ENCODE results near the gene PRUNE2.

The PRUNE2 gene

GRCh38 chr9:76882686-76883085 is 23.2 kb downstream of the PRUNE2 start:
- Histone ChIP-seq H3K27ac (ENCODE audit: low read depth, low read length) (no peak overlapping the region), H3K79me2 (ENCODE audit: control insufficient read depth, low read length) (no peaks in the 10 kb centered on the region), H3K9me3 (ENCODE audit: control insufficient read depth, insufficient read depth, low read length) (no peaks in the 10 kb centered on the region), H4K20me1 (ENCODE audit: control insufficient read depth, insufficient read depth, low read depth, low read length) (no peaks in the 10 kb centered on the region), H3K36me3 (ENCODE audit: control insufficient read depth, low read length) (no peaks in the 10 kb centered on the region), H3K9me2 (replicated peaks; ENCODE audit: control insufficient read depth, low read length) (no peaks in the 10 kb centered on the region), H3K27me3 (ENCODE audit: control insufficient read depth, low read length) (no peaks in the 10 kb centered on the region), H3F3A (ENCODE audit: control insufficient read depth, insufficient read depth) (no peaks in the 10 kb centered on the region), H3K4me2 (ENCODE audit: low read length) (no peak overlapping the region), H3K4me1 (ENCODE audit: control insufficient read depth, low read length) (peaks cover 10% of the 10 kb centered on the region), H3K4me3 (ENCODE audit: low read length) (no peak overlapping the region)
- TF ChIP-seq CTCF (IDR thresholded peaks at IDR 0.05; ENCODE audit: low read depth, low read length, poor library complexity, severe bottlenecking) = no peak
- no peak for TF ChIP-seq EZH2phosphoT487 (IDR thresholded peaks at IDR 0.05; ENCODE audit: borderline replicate concordance, low read length)

- no peaks in the 10 kb centered on the region for H3K9me2 ChIP-seq (replicated peaks; ENCODE audit: control insufficient read depth, low read length)
- no peaks in the 10 kb centered on the region for H4K20me1 ChIP-seq (ENCODE audit: control insufficient read depth, insufficient read depth, low read depth, low read length)
- no peaks in the 10 kb centered on the region for H3K36me3 ChIP-seq (ENCODE audit: control insufficient read depth, low read length)
- H3K4me2 ChIP-seq (ENCODE audit: low read length) = no peak overlapping the region
- no peak overlapping the region for H3K27ac ChIP-seq (ENCODE audit: low read depth, low read length)
- H3F3A ChIP-seq (ENCODE audit: control insufficient read depth, insufficient read depth) = no peaks in the 10 kb centered on the region
- H3K9me3 ChIP-seq (ENCODE audit: control insufficient read depth, insufficient read depth, low read length) = no peaks in the 10 kb centered on the region
- TF ChIP-seq EZH2phosphoT487 (IDR thresholded peaks at IDR 0.05; ENCODE audit: borderline replicate concordance, low read length) (no peak), CTCF (IDR thresholded peaks at IDR 0.05; ENCODE audit: low read depth, low read length, poor library complexity, severe bottlenecking) (no peak)
- H3K27me3 ChIP-seq (ENCODE audit: control insufficient read depth, low read length) = no peaks in the 10 kb centered on the region
- H3K4me3 ChIP-seq (ENCODE audit: low read length) = no peak overlapping the region
- H3K79me2 ChIP-seq (ENCODE audit: control insufficient read depth, low read length) = no peaks in the 10 kb centered on the region
- peaks cover 10% of the 10 kb centered on the region for H3K4me1 ChIP-seq (ENCODE audit: control insufficient read depth, low read length)
These were observed 25.7 kb downstream of the PRUNE2 start for GRCh38 chr9:76880210-76880609.

GRCh38 chr9:76878933-76879332 is 27.0 kb downstream of the PRUNE2 start:
- no peak overlapping the region for H3K4me3 ChIP-seq (ENCODE audit: low read length)
- no peaks in the 10 kb centered on the region for H3K9me3 ChIP-seq (ENCODE audit: control insufficient read depth, insufficient read depth, low read length)
- H3K27me3 ChIP-seq (ENCODE audit: control insufficient read depth, low read length) = no peaks in the 10 kb centered on the region
- no peaks in the 10 kb centered on the region for H3K9me2 ChIP-seq (replicated peaks; ENCODE audit: control insufficient read depth, low read length)
- no peak overlapping the region for H3K4me2 ChIP-seq (ENCODE audit: low read length)
- no peaks in the 10 kb centered on the region for H3K79me2 ChIP-seq (ENCODE audit: control insufficient read depth, low read length)
- no peak overlapping the region for H3K27ac ChIP-seq (ENCODE audit: low read depth, low read length)
- peaks cover 10% of the 10 kb centered on the region for H3K4me1 ChIP-seq (ENCODE audit: control insufficient read depth, low read length)
- H4K20me1 ChIP-seq (ENCODE audit: control insufficient read depth, insufficient read depth, low read depth, low read length) = no peaks in the 10 kb centered on the region
- no peak for TF ChIP-seq EZH2phosphoT487 (IDR thresholded peaks at IDR 0.05; ENCODE audit: borderline replicate concordance, low read length)
- no peak for TF ChIP-seq CTCF (IDR thresholded peaks at IDR 0.05; ENCODE audit: low read depth, low read length, poor library complexity, severe bottlenecking)
- H3F3A ChIP-seq (ENCODE audit: control insufficient read depth, insufficient read depth) = no peaks in the 10 kb centered on the region
- H3K36me3 ChIP-seq (ENCODE audit: control insufficient read depth, low read length) = no peaks in the 10 kb centered on the region

- Histone ChIP-seq H3K27me3 (ENCODE audit: control insufficient read depth, low read length) (no peaks in the 10 kb centered on the region), H3K4me1 (ENCODE audit: control insufficient read depth, low read length) (peaks cover 8% of the 10 kb centered on the region), H4K20me1 (ENCODE audit: control insufficient read depth, insufficient read depth, low read depth, low read length) (no peaks in the 10 kb centered on the region), H3K79me2 (ENCODE audit: control insufficient read depth, low read length) (no peaks in the 10 kb centered on the region), H3K27ac (ENCODE audit: low read depth, low read length) (no peak overlapping the region), H3K36me3 (ENCODE audit: control insufficient read depth, low read length) (no peaks in the 10 kb centered on the region), H3K9me2 (replicated peaks; ENCODE audit: control insufficient read depth, low read length) (no peaks in the 10 kb centered on the region), H3K4me3 (ENCODE audit: low read length) (no peak overlapping the region), H3K4me2 (ENCODE audit: low read length) (no peak overlapping the region), H3K9me3 (ENCODE audit: control insufficient read depth, insufficient read depth, low read length) (no peaks in the 10 kb centered on the region), H3F3A (ENCODE audit: control insufficient read depth, insufficient read depth) (no peaks in the 10 kb centered on the region)
- TF ChIP-seq CTCF (IDR thresholded peaks at IDR 0.05; ENCODE audit: low read depth, low read length, poor library complexity, severe bottlenecking) (no peak), EZH2phosphoT487 (IDR thresholded peaks at IDR 0.05; ENCODE audit: borderline replicate concordance, low read length) (no peak)
These were observed 28.0 kb downstream of the PRUNE2 start for GRCh38 chr9:76877961-76878360.
